ENCODE measurements around the gene ZNF385B.
"Not testable (repeated sequence)": the region's sequence is repeated elsewhere in the genome, so short reads cannot be mapped to it uniquely, and the experiment has no call there.

The ZNF385B gene

DNA sequence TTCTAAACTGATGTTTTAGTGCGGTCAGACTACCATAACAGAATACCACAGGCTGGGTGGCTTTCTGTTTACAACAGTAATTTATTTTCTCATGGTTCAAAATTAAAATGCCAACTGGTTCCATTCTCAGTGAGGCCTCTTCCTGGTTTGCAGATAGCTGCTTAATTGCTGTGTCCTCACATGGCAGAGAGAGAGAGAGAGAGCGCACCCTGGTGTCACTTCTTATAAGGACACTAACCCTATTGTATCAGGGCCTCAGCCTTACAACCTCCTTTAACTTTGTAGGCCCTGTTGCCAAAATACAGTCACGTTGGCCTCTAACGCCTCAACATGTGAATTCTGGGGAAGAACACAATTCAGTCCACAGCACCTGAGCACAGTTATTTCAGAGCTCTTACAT lies 37.5 kb upstream of the ZNF385B start:
- H3K36me3 ChIP-seq (ENCODE audit: control insufficient read depth, insufficient read depth, low read length), result no peaks in the 10 kb centered on the region
- no peak overlapping the region for H3K4me3 ChIP-seq (ENCODE audit: low read length)
- H3K4me1 ChIP-seq (ENCODE audit: control insufficient read depth, low read depth, low read length), result no peaks in the 10 kb centered on the region
- H2BK5ac ChIP-seq (ENCODE audit: low read length), result no peak overlapping the region
- no peak overlapping the region for H3K27ac ChIP-seq (ENCODE audit: low read depth, low read length)
- H4K8ac ChIP-seq (ENCODE audit: low read depth, low read length), result no peak overlapping the region
- no peak overlapping the region for H2BK15ac ChIP-seq (replicated peaks; ENCODE audit: low read depth)
- H3K23ac ChIP-seq (ENCODE audit: low read length), result no peak overlapping the region
- no peak overlapping the region for H3K56ac ChIP-seq (ENCODE audit: low read length)
- H3K79me2 ChIP-seq (ENCODE audit: control insufficient read depth, insufficient read depth, low read length), result no peaks in the 10 kb centered on the region
- no peak overlapping the region for H4K5ac ChIP-seq (ENCODE audit: low read length)
- H3K18ac ChIP-seq (ENCODE audit: low read length), result no peak overlapping the region
- H3K4ac ChIP-seq (ENCODE audit: low read depth, low read length), result no peak overlapping the region
- H3K27me3 ChIP-seq (ENCODE audit: insufficient read depth, low read length, poor library complexity), result no peaks in the 10 kb centered on the region
- no peak overlapping the region for H2AK5ac ChIP-seq (ENCODE audit: low read length)
- DNase-seq, result peak; percentile 91
- no peak overlapping the region for H3K4me2 ChIP-seq (ENCODE audit: low read length)
- H2BK120ac ChIP-seq (ENCODE audit: low read depth, low read length), result no peak overlapping the region
- H3K79me1 ChIP-seq (ENCODE audit: low read length), result no peaks in the 10 kb centered on the region
- no peak overlapping the region for H3K9ac ChIP-seq (ENCODE audit: low read length)
- WGBS (ENCODE audit: extremely low coverage, insufficient coverage, low lambda C conversion rate), result no CpG with 5 or more reads among the region's 4 CpGs

DNA sequence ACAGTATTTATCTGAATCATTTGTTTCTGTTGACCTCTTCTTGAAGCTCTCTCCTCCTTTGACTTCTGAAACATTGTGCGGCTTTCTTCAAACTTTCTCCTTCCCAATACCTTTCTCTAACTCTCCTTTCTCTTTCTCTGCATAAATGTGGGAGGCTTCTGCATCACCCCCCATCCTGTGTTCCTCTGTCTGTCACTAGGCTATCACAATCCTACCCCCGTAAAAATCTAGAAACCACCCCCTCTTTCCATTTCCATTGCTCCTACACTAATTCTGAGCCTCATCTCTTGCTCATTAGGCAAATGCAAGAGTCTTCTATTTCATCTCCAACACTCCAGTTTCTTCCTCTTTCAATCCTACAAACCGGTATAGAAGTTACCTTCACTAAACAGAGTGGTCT lies 32.2 kb upstream of the ZNF385B start:
- H3K4me1 ChIP-seq (ENCODE audit: control insufficient read depth, low read depth, low read length), result no peaks in the 10 kb centered on the region
- H3K36me3 ChIP-seq (ENCODE audit: control insufficient read depth, insufficient read depth, low read length), result no peaks in the 10 kb centered on the region
- H3K9ac ChIP-seq (ENCODE audit: low read length), result no peak overlapping the region
- no peak overlapping the region for H2AK5ac ChIP-seq (ENCODE audit: low read length)
- no peak overlapping the region for H3K4me3 ChIP-seq (ENCODE audit: low read length)
- H3K27me3 ChIP-seq (ENCODE audit: insufficient read depth, low read length, poor library complexity), result no peaks in the 10 kb centered on the region
- DNase-seq, result no peak
- H2BK15ac ChIP-seq (replicated peaks; ENCODE audit: low read depth), result no peak overlapping the region
- H3K18ac ChIP-seq (ENCODE audit: low read length), result no peak overlapping the region
- H4K8ac ChIP-seq (ENCODE audit: low read depth, low read length), result no peak overlapping the region
- H4K5ac ChIP-seq (ENCODE audit: low read length), result no peak overlapping the region
- no peak overlapping the region for H3K4ac ChIP-seq (ENCODE audit: low read depth, low read length)
- H3K79me1 ChIP-seq (ENCODE audit: low read length), result no peaks in the 10 kb centered on the region
- no CpG with 5 or more reads among the region's 3 CpGs for WGBS (ENCODE audit: extremely low coverage, insufficient coverage, low lambda C conversion rate)
- no peak overlapping the region for H3K4me2 ChIP-seq (ENCODE audit: low read length)
- no peak overlapping the region for H3K56ac ChIP-seq (ENCODE audit: low read length)
- no peak overlapping the region for H2BK120ac ChIP-seq (ENCODE audit: low read depth, low read length)
- H3K27ac ChIP-seq (ENCODE audit: low read depth, low read length), result no peak overlapping the region
- H2BK5ac ChIP-seq (ENCODE audit: low read length), result no peak overlapping the region
- no peaks in the 10 kb centered on the region for H3K79me2 ChIP-seq (ENCODE audit: control insufficient read depth, insufficient read depth, low read length)
- no peak overlapping the region for H3K23ac ChIP-seq (ENCODE audit: low read length)

DNA sequence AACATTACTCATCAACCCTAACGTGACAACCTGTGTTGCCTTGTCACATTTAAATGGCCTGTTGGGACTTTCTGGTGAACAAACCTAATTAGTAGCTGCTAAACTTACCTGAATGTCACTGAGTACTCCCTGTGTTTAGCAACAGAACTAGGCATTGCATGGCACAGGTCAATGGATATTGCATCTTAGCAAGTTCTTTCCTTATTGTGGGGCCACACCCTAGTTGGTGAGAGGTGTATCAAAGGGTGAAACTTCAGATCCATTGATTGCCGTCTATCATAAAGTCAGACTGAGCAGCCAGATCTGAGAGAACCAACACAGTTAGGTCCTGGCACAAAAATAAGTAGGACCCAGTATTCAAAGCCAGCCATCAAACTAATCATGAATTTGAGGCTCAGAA lies 29.8 kb upstream of the ZNF385B start:
- no peaks in the 10 kb centered on the region for H3K79me1 ChIP-seq (ENCODE audit: low read length)
- H4K5ac ChIP-seq (ENCODE audit: low read length), result no peak overlapping the region
- H3K36me3 ChIP-seq (ENCODE audit: control insufficient read depth, insufficient read depth, low read length), result no peaks in the 10 kb centered on the region
- no CpG with 5 or more reads among the region's 2 CpGs for WGBS (ENCODE audit: extremely low coverage, insufficient coverage, low lambda C conversion rate)
- no peak overlapping the region for H4K8ac ChIP-seq (ENCODE audit: low read depth, low read length)
- no peak overlapping the region for H2AK5ac ChIP-seq (ENCODE audit: low read length)
- no peak overlapping the region for H3K4me3 ChIP-seq (ENCODE audit: low read length)
- H3K4me1 ChIP-seq (ENCODE audit: control insufficient read depth, low read depth, low read length), result no peaks in the 10 kb centered on the region
- H3K18ac ChIP-seq (ENCODE audit: low read length), result no peak overlapping the region
- no peak overlapping the region for H3K23ac ChIP-seq (ENCODE audit: low read length)
- no peak overlapping the region for H2BK5ac ChIP-seq (ENCODE audit: low read length)
- H3K27me3 ChIP-seq (ENCODE audit: insufficient read depth, low read length, poor library complexity), result no peaks in the 10 kb centered on the region
- no peak overlapping the region for H3K4me2 ChIP-seq (ENCODE audit: low read length)
- H3K79me2 ChIP-seq (ENCODE audit: control insufficient read depth, insufficient read depth, low read length), result no peaks in the 10 kb centered on the region
- no peak overlapping the region for H3K56ac ChIP-seq (ENCODE audit: low read length)
- H2BK120ac ChIP-seq (ENCODE audit: low read depth, low read length), result no peak overlapping the region
- H3K27ac ChIP-seq (ENCODE audit: low read depth, low read length), result no peak overlapping the region
- H3K4ac ChIP-seq (ENCODE audit: low read depth, low read length), result no peak overlapping the region
- no peak for DNase-seq
- H2BK15ac ChIP-seq (replicated peaks; ENCODE audit: low read depth), result no peak overlapping the region
- H3K9ac ChIP-seq (ENCODE audit: low read length), result no peak overlapping the region

DNA sequence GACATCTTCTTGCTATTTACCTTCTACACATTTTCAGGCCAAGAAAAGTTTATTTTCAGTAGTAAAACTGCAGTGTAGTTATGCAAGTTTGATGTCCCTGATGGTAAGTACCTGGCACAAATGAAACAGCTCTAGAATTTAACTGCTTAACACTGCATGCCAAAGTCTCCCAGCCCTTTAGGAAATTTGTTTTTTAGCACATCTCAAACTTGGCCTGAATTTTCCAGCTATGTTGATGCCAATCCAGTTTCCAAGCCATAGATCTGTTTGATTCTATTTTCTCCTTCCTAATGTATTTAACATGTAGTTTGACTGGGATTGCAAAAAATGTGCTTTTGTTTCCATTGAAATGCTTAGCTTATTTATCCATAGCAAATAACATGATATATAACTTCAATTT lies 29.3 kb upstream of the ZNF385B start:
- no peaks in the 10 kb centered on the region for H3K36me3 ChIP-seq (ENCODE audit: control insufficient read depth, insufficient read depth, low read length)
- H3K27me3 ChIP-seq (ENCODE audit: insufficient read depth, low read length, poor library complexity), result no peaks in the 10 kb centered on the region

DNA sequence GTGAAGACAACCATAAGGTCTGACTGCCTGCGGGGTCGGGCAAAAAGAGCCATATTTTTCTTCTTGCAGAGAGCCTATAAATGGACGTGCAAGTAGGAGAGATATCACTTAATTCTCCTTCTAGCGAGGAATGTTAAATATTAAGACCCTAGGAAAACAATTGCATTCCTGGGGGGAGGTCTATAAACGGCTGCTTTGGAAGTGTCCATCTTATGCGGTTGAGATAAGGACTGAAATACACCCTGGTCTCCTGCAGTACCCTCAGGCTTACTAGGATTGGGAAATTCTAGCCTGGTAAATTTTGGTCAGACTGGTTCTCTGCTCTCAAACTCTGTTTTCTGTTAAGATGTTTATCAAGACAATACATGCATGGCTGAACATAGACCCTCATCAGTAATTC lies 27.2 kb upstream of the ZNF385B start:
- not testable (repeated sequence) for H3K4me2 ChIP-seq (ENCODE audit: low read length); H2BK5ac ChIP-seq (ENCODE audit: low read length); H3K27me3 ChIP-seq (ENCODE audit: insufficient read depth, low read length, poor library complexity); H3K9ac ChIP-seq (ENCODE audit: low read length); H2BK15ac ChIP-seq (replicated peaks; ENCODE audit: low read depth); H3K79me2 ChIP-seq (ENCODE audit: control insufficient read depth, insufficient read depth, low read length); H3K4ac ChIP-seq (ENCODE audit: low read depth, low read length); H3K4me3 ChIP-seq (ENCODE audit: low read length); H2AK5ac ChIP-seq (ENCODE audit: low read length); H3K18ac ChIP-seq (ENCODE audit: low read length); H4K5ac ChIP-seq (ENCODE audit: low read length); H3K56ac ChIP-seq (ENCODE audit: low read length); H3K36me3 ChIP-seq (ENCODE audit: control insufficient read depth, insufficient read depth, low read length); H2BK120ac ChIP-seq (ENCODE audit: low read depth, low read length); H3K23ac ChIP-seq (ENCODE audit: low read length); H3K4me1 ChIP-seq (ENCODE audit: control insufficient read depth, low read depth, low read length); H3K27ac ChIP-seq (ENCODE audit: low read depth, low read length); H4K8ac ChIP-seq (ENCODE audit: low read depth, low read length); H3K79me1 ChIP-seq (ENCODE audit: low read length)
- DNase-seq, result peak; percentile 27
- WGBS (ENCODE audit: extremely low coverage, insufficient coverage, low lambda C conversion rate), result no CpG with 5 or more reads among the region's 6 CpGs

More for the DNA sequence above, 29.3 kb upstream of the ZNF385B start:
- Histone ChIP-seq H3K23ac (ENCODE audit: low read length) (no peak overlapping the region), H3K79me2 (ENCODE audit: control insufficient read depth, insufficient read depth, low read length) (no peaks in the 10 kb centered on the region), H3K9ac (ENCODE audit: low read length) (no peak overlapping the region), H4K5ac (ENCODE audit: low read length) (no peak overlapping the region), H3K4me3 (ENCODE audit: low read length) (no peak overlapping the region), H2BK5ac (ENCODE audit: low read length) (no peak overlapping the region), H2AK5ac (ENCODE audit: low read length) (no peak overlapping the region), H3K4me1 (ENCODE audit: control insufficient read depth, low read depth, low read length) (no peaks in the 10 kb centered on the region), H3K27ac (ENCODE audit: low read depth, low read length) (no peak overlapping the region), H3K18ac (ENCODE audit: low read length) (no peak overlapping the region), H3K56ac (ENCODE audit: low read length) (no peak overlapping the region), H3K79me1 (ENCODE audit: low read length) (no peaks in the 10 kb centered on the region), H4K8ac (ENCODE audit: low read depth, low read length) (no peak overlapping the region), H2BK15ac (replicated peaks; ENCODE audit: low read depth) (no peak overlapping the region), H3K4me2 (ENCODE audit: low read length) (no peak overlapping the region), H2BK120ac (ENCODE audit: low read depth, low read length) (no peak overlapping the region), H3K4ac (ENCODE audit: low read depth, low read length) (no peak overlapping the region)
- no peak for DNase-seq

DNA sequence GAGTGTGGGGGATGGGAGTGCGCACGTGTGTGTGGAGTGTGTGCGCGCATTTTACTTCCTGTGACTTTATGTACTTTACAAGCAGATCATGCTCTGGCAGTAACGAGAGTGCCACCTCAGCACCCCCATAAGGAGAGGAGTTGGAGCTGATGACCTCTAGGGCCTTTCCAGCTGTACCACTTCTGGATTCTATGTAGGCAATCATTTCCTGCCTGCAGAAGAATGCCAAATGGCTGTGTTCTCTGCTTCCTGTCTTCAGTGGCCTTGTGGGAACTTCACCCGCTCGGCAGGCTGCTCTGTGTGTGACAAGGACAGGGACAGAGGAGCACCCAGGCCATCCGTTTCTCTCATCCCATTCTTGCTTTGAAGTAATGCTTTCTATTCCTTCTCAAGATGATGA lies 22.8 kb upstream of the ZNF385B start:
- no peaks in the 10 kb centered on the region for H3K79me2 ChIP-seq (ENCODE audit: control insufficient read depth, insufficient read depth, low read length)
- no peak overlapping the region for H4K8ac ChIP-seq (ENCODE audit: low read depth, low read length)
- no peaks in the 10 kb centered on the region for H3K27me3 ChIP-seq (ENCODE audit: insufficient read depth, low read length, poor library complexity)
- H2BK15ac ChIP-seq (replicated peaks; ENCODE audit: low read depth), result no peak overlapping the region
- no peak for DNase-seq
- H3K79me1 ChIP-seq (ENCODE audit: low read length), result no peaks in the 10 kb centered on the region
- no peak overlapping the region for H2AK5ac ChIP-seq (ENCODE audit: low read length)
- H3K4ac ChIP-seq (ENCODE audit: low read depth, low read length), result no peak overlapping the region
- no peak overlapping the region for H3K4me3 ChIP-seq (ENCODE audit: low read length)
- H3K4me1 ChIP-seq (ENCODE audit: control insufficient read depth, low read depth, low read length), result no peaks in the 10 kb centered on the region
- H2BK5ac ChIP-seq (ENCODE audit: low read length), result no peak overlapping the region
- no peak overlapping the region for H4K5ac ChIP-seq (ENCODE audit: low read length)
- no CpG with 5 or more reads among the region's 8 CpGs for WGBS (ENCODE audit: extremely low coverage, insufficient coverage, low lambda C conversion rate)
- no peak overlapping the region for H3K27ac ChIP-seq (ENCODE audit: low read depth, low read length)
- H3K4me2 ChIP-seq (ENCODE audit: low read length), result no peak overlapping the region
- H3K23ac ChIP-seq (ENCODE audit: low read length), result no peak overlapping the region
- no peaks in the 10 kb centered on the region for H3K36me3 ChIP-seq (ENCODE audit: control insufficient read depth, insufficient read depth, low read length)
- H3K18ac ChIP-seq (ENCODE audit: low read length), result no peak overlapping the region
- no peak overlapping the region for H3K9ac ChIP-seq (ENCODE audit: low read length)
- no peak overlapping the region for H3K56ac ChIP-seq (ENCODE audit: low read length)
- no peak overlapping the region for H2BK120ac ChIP-seq (ENCODE audit: low read depth, low read length)

All from mesendoderm (in vitro differentiated cells).